ENCODE data around the gene SEMA4C.
A peak's percentile ranks its signal among the peaks of the same experiment; 100 is the strongest.

The SEMA4C gene

GRCh38 chr2:96869281-96869821, 529 bp downstream of the SEMA4C start:
- peaks cover 38% of the 10 kb centered on the region for H3K79me1 ChIP-seq (ENCODE audit: low read depth, low read length)

GRCh38 chr2:96868555-96869280, 1.2 kb downstream of the SEMA4C start:
- H2BK5ac ChIP-seq (ENCODE audit: low read length), result peak overlapping the region; percentile 88
- H3K79me1 ChIP-seq (ENCODE audit: low read depth, low read length), result peaks cover 39% of the 10 kb centered on the region
- peak overlapping the region; percentile 58 for H3K4me2 ChIP-seq (ENCODE audit: insufficient read depth, low read length, poor library complexity, severe bottlenecking)
- peaks cover 14 to 16% of the 10 kb centered on the region in 2 donors for H3K4me1 ChIP-seq (ENCODE audit: control insufficient read depth in 2 of 2, insufficient read depth in 1 of 2, low read depth in 1 of 2, low read length in 2 of 2)
- H3K27ac ChIP-seq (replicated peaks; ENCODE audit: low read length), result peak overlapping the region; percentile 91
- peak overlapping the region; percentile 51 for H2BK120ac ChIP-seq (ENCODE audit: low read depth, low read length)
- peaks cover 39 to 42% of the 10 kb centered on the region in 2 donors for H3K36me3 ChIP-seq (replicated peaks in 1 of 2; ENCODE audit: control insufficient read depth in 2 of 2, insufficient read depth in 2 of 2, low read length in 2 of 2)
- H3K9me3 ChIP-seq (replicated peaks in 1 of 2; ENCODE audit: control insufficient read depth in 2 of 2, insufficient read depth in 1 of 2, low read depth in 1 of 2, low read length in 2 of 2), result no peaks in the 10 kb centered on the region
- H3K14ac ChIP-seq (ENCODE audit: low read length), result peak overlapping the region; percentile 99
- peak; percentile 80 for DNase-seq (ENCODE audit: low spot score)
- H2BK12ac ChIP-seq (ENCODE audit: low read length), result no peak overlapping the region
- peak overlapping the region; percentile 100 for H3K18ac ChIP-seq (ENCODE audit: low read length)
- no CpG with 5 or more reads among the region's 76 CpGs for WGBS, 2 donors (ENCODE audit: extremely low coverage in 2 of 2, insufficient read length in 2 of 2, insufficient replicate concordance in 1 of 2)
- H3K9ac ChIP-seq (ENCODE audit: low read depth, low read length, poor library complexity), result peak overlapping the region; percentile 96
- peak overlapping the region; percentile 94 for H4K91ac ChIP-seq (ENCODE audit: low read depth, low read length, poor library complexity)
- H3K23ac ChIP-seq (ENCODE audit: low read depth, low read length, poor library complexity), result peak overlapping the region; percentile 34
- peak overlapping the region; percentile 93 to 95 for H3K4me3 ChIP-seq (ENCODE audit: low read length in 2 of 2)
- H2AFZ ChIP-seq (ENCODE audit: low read length), result peak overlapping the region; percentile 78
- H4K8ac ChIP-seq (ENCODE audit: low read depth, low read length), result peak overlapping the region; percentile 77
- H2BK15ac ChIP-seq (ENCODE audit: low read length), result peak overlapping the region; percentile 91
- peak overlapping the region; percentile 81 for H3K4ac ChIP-seq (ENCODE audit: low read length)
- no peaks in the 10 kb centered on the region for H3K27me3 ChIP-seq (ENCODE audit: control insufficient read depth in 3 of 3, insufficient read depth in 3 of 3, low read depth in 1 of 3, low read length in 3 of 3)
- peak overlapping the region; percentile 3 for H2AK5ac ChIP-seq (ENCODE audit: low read depth, low read length)

More at GRCh38 chr2:96869281-96869821, 529 bp downstream of the SEMA4C start:
- peaks cover 33 to 35% of the 10 kb centered on the region in 2 donors for H3K36me3 ChIP-seq (replicated peaks in 1 of 2; ENCODE audit: control insufficient read depth in 2 of 2, insufficient read depth in 2 of 2, low read length in 2 of 2)
- H2BK12ac ChIP-seq (ENCODE audit: low read length), result peak overlapping the region; percentile 5
- H3K4ac ChIP-seq (ENCODE audit: low read length), result no peak overlapping the region
- H2BK120ac ChIP-seq (ENCODE audit: low read depth, low read length), result peak overlapping the region; percentile 88
- H3K27me3 ChIP-seq (ENCODE audit: control insufficient read depth in 3 of 3, insufficient read depth in 3 of 3, low read depth in 1 of 3, low read length in 3 of 3), result no peaks in the 10 kb centered on the region
- H4K91ac ChIP-seq (ENCODE audit: low read depth, low read length, poor library complexity), result no peak overlapping the region
- peak overlapping the region; percentile 91 for H3K27ac ChIP-seq (replicated peaks; ENCODE audit: low read length)
- peaks cover 14 to 17% of the 10 kb centered on the region in 2 donors for H3K4me1 ChIP-seq (ENCODE audit: control insufficient read depth in 2 of 2, insufficient read depth in 1 of 2, low read depth in 1 of 2, low read length in 2 of 2)
- H2BK5ac ChIP-seq (ENCODE audit: low read length), result peak overlapping the region; percentile 88
- H3K9me3 ChIP-seq (replicated peaks in 1 of 2; ENCODE audit: control insufficient read depth in 2 of 2, insufficient read depth in 1 of 2, low read depth in 1 of 2, low read length in 2 of 2), result no peaks in the 10 kb centered on the region
- peak overlapping the region; percentile 99 for H3K14ac ChIP-seq (ENCODE audit: low read length)
- peak overlapping the region; percentile 91 for H2BK15ac ChIP-seq (ENCODE audit: low read length)
- peak overlapping the region; percentile 3 for H2AK5ac ChIP-seq (ENCODE audit: low read depth, low read length)
- peak overlapping the region; percentile 93 to 95 for H3K4me3 ChIP-seq (ENCODE audit: low read length in 2 of 2)
- peak overlapping the region; percentile 90 for H2AFZ ChIP-seq (ENCODE audit: low read length)
- DNase-seq (ENCODE audit: low spot score), result no peak
- peak overlapping the region; percentile 100 for H3K18ac ChIP-seq (ENCODE audit: low read length)
- H3K23ac ChIP-seq (ENCODE audit: low read depth, low read length, poor library complexity), result peak overlapping the region; percentile 97
- H3K4me2 ChIP-seq (ENCODE audit: insufficient read depth, low read length, poor library complexity, severe bottlenecking), result peak overlapping the region; percentile 72
- peak overlapping the region; percentile 77 for H4K8ac ChIP-seq (ENCODE audit: low read depth, low read length)
- WGBS, 2 donors (ENCODE audit: extremely low coverage in 2 of 2, insufficient read length in 2 of 2, insufficient replicate concordance in 1 of 2), result no CpG with 5 or more reads among the region's 64 CpGs
- H3K9ac ChIP-seq (ENCODE audit: low read depth, low read length, poor library complexity), result peak overlapping the region; percentile 99

- Histone ChIP-seq H3K14ac (ENCODE audit: low read length) (peak overlapping the region; percentile 25), H3K9ac (ENCODE audit: low read depth, low read length, poor library complexity) (peak overlapping the region; percentile 93), H3K4me3 (ENCODE audit: low read length in 2 of 2) (peak overlapping the region; percentile 93 to 95), H4K91ac (ENCODE audit: low read depth, low read length, poor library complexity) (no peak overlapping the region), H3K36me3 (replicated peaks in 1 of 2; ENCODE audit: control insufficient read depth in 2 of 2, insufficient read depth in 2 of 2, low read length in 2 of 2) (peaks cover 47 to 49% of the 10 kb centered on the region in 2 donors), H2AFZ (ENCODE audit: low read length) (peak overlapping the region; percentile 78), H3K27ac (replicated peaks; ENCODE audit: low read length) (peak overlapping the region; percentile 91), H3K4me2 (ENCODE audit: insufficient read depth, low read length, poor library complexity, severe bottlenecking) (peak overlapping the region; percentile 58), H3K4me1 (ENCODE audit: control insufficient read depth in 2 of 2, insufficient read depth in 1 of 2, low read depth in 1 of 2, low read length in 2 of 2) (peaks cover 11 to 16% of the 10 kb centered on the region in 2 donors), H4K8ac (ENCODE audit: low read depth, low read length) (no peak overlapping the region), H3K4ac (ENCODE audit: low read length) (peak overlapping the region; percentile 81), H3K79me1 (ENCODE audit: low read depth, low read length) (peaks cover 41% of the 10 kb centered on the region), H3K23ac (ENCODE audit: low read depth, low read length, poor library complexity) (peak overlapping the region; percentile 34), H2BK5ac (ENCODE audit: low read length) (peak overlapping the region; percentile 88), H3K27me3 (ENCODE audit: control insufficient read depth in 3 of 3, insufficient read depth in 3 of 3, low read depth in 1 of 3, low read length in 3 of 3) (no peaks in the 10 kb centered on the region), H2BK120ac (ENCODE audit: low read depth, low read length) (peak overlapping the region; percentile 51), H2BK15ac (ENCODE audit: low read length) (no peak overlapping the region), H2BK12ac (ENCODE audit: low read length) (no peak overlapping the region), H3K9me3 (replicated peaks in 1 of 2; ENCODE audit: control insufficient read depth in 2 of 2, insufficient read depth in 1 of 2, low read depth in 1 of 2, low read length in 2 of 2) (no peaks in the 10 kb centered on the region), H2AK5ac (ENCODE audit: low read depth, low read length) (peak overlapping the region; percentile 3), H3K18ac (ENCODE audit: low read length) (peak overlapping the region; percentile 100)
- no peak for DNase-seq (ENCODE audit: low spot score)
- no CpG with 5 or more reads among the region's 27 CpGs for WGBS, 2 donors (ENCODE audit: extremely low coverage in 2 of 2, insufficient read length in 2 of 2, insufficient replicate concordance in 1 of 2)
These were observed 1.9 kb downstream of the SEMA4C start for GRCh38 chr2:96867756-96868554.
